H9 (cell line): ENCODE measurements around the gene OR4C45. TPM values are rescaled to one million over a fixed set of nuclear protein-coding genes. Genes with fewer than 3 reads are reported as not detected.

Experiments
- DNase-seq: peaks from one replicate; pipeline ENCODE4 v3.0.0-alpha.2; 2017
- H2AFZ ChIP-seq: one replicate; pipeline ENCODE4 v1.6.1; 2013; ENCODE audit warnings: mild to moderate bottlenecking, low read length, control low read depth, moderate library complexity
- H2AK5ac ChIP-seq: 2 replicates; pipeline ENCODE4 v1.6.1; 2013; ENCODE audit warnings: low read length, control low read depth, mixed read lengths; ENCODE audit not compliant: insufficient read length
- H2BK120ac ChIP-seq: one replicate; pipeline ENCODE4 v1.6.1; 2013; ENCODE audit warnings: low read depth, mild to moderate bottlenecking, low read length, control low read depth, inconsistent platforms; ENCODE audit not compliant: poor library complexity, severe bottlenecking
- H2BK12ac ChIP-seq: 2 replicates; pipeline ENCODE4 v1.6.1; 2013; ENCODE audit warnings: low read length, control low read depth, mixed read lengths, low read depth; ENCODE audit not compliant: insufficient read length
- H2BK15ac ChIP-seq: 2 replicates; pipeline ENCODE4 v1.6.1; 2013; ENCODE audit warnings: low read depth, low read length, control low read depth
- H2BK20ac ChIP-seq: one replicate; pipeline ENCODE4 v1.6.1; 2013; ENCODE audit warnings: low read depth, mild to moderate bottlenecking, low read length, control low read depth, inconsistent platforms; ENCODE audit not compliant: poor library complexity, severe bottlenecking
- H2BK5ac ChIP-seq: 2 replicates; pipeline ENCODE4 v1.6.1; 2013; ENCODE audit warnings: low read length, control low read depth, mixed read lengths; ENCODE audit not compliant: insufficient read length
- H3K14ac ChIP-seq: 2 replicates; pipeline ENCODE4 v1.6.1; 2013; ENCODE audit warnings: low read length, control low read depth; ENCODE audit not compliant: insufficient read depth
- H3K18ac ChIP-seq: 2 replicates; pipeline ENCODE4 v1.6.1; 2013; ENCODE audit warnings: low read depth, mild to moderate bottlenecking, mixed read lengths, low read length, control low read depth; ENCODE audit not compliant: insufficient read length
- H3K23ac ChIP-seq: 2 replicates; pipeline ENCODE4 v1.6.1; 2013; ENCODE audit warnings: low read length, control low read depth, mixed read lengths, low read depth; ENCODE audit not compliant: insufficient read length
- H3K23me2 ChIP-seq: 2 replicates; pipeline ENCODE4 v1.6.1; 2013; ENCODE audit warnings: low read depth, mild to moderate bottlenecking, mixed read lengths, low read length, control low read depth; ENCODE audit not compliant: insufficient read length, poor library complexity, severe bottlenecking
- H3K27ac ChIP-seq: 2 replicates; pipeline ENCODE4 v1.5.1; 2013; ENCODE audit warnings: low read length, control low read depth, mixed read lengths, low read depth; ENCODE audit not compliant: insufficient read length
- H3K27me3 ChIP-seq: 2 replicates; pipeline ENCODE4 v1.6.1; 2013; ENCODE audit warnings: low read length, control low read depth, inconsistent platforms; ENCODE audit not compliant: insufficient read depth
- H3K4ac ChIP-seq: 2 replicates; pipeline ENCODE4 v1.6.1; 2013; ENCODE audit warnings: low read depth, mild to moderate bottlenecking, control low read depth, inconsistent platforms, low read length, moderate library complexity
- H3K4me1 ChIP-seq: 2 replicates; pipeline ENCODE4 v1.6.1; 2013; ENCODE audit warnings: low read length, control low read depth, inconsistent platforms; ENCODE audit not compliant: insufficient read depth
- H3K4me2 ChIP-seq: 2 replicates; pipeline ENCODE4 v1.6.1; 2013; ENCODE audit warnings: low read length, control low read depth, mixed read lengths; ENCODE audit not compliant: insufficient read length, insufficient read depth
- H3K56ac ChIP-seq: 2 replicates; pipeline ENCODE4 v1.6.1; 2013; ENCODE audit warnings: low read depth, mild to moderate bottlenecking, mixed read lengths, low read length, control low read depth; ENCODE audit not compliant: insufficient read length
- H3K79me1 ChIP-seq: 2 replicates; pipeline ENCODE4 v1.6.1; 2013; ENCODE audit warnings: low read depth, mild to moderate bottlenecking, moderate library complexity, low read length, control low read depth, inconsistent platforms; ENCODE audit not compliant: insufficient read depth, poor library complexity, severe bottlenecking
- H3K79me2 ChIP-seq: 2 replicates; pipeline ENCODE4 v1.6.1; 2013; ENCODE audit warnings: low read length, control low read depth, inconsistent platforms; ENCODE audit not compliant: insufficient read depth
- H3K9ac ChIP-seq: 2 replicates; pipeline ENCODE4 v1.6.1; 2013; ENCODE audit warnings: low read length, control low read depth, mixed read lengths; ENCODE audit not compliant: insufficient read length; ENCODE audit errors: extremely low read depth
- H3K9me3 ChIP-seq: one replicate; pipeline ENCODE4 v1.6.1; 2013; ENCODE audit warnings: low read depth, low read length, inconsistent platforms; ENCODE audit not compliant: control insufficient read depth
- H3T11ph ChIP-seq: one replicate; pipeline ENCODE4 v1.6.1; 2013; ENCODE audit warnings: mild to moderate bottlenecking, low read length, control low read depth, inconsistent platforms
- H4K20me1 ChIP-seq: one replicate; pipeline ENCODE4 v1.6.1; 2013; ENCODE audit not compliant: control insufficient read depth, insufficient read length, insufficient read depth
- H4K5ac ChIP-seq: 2 replicates; pipeline ENCODE4 v1.6.1; 2013; ENCODE audit warnings: low read depth, mild to moderate bottlenecking, mixed read lengths, low read length, control low read depth; ENCODE audit not compliant: insufficient read length
- H4K8ac ChIP-seq: replicated peaks from 2 replicates; pipeline ENCODE4 v1.6.1; 2013; ENCODE audit warnings: low read length, control low read depth, mixed read lengths, low read depth; ENCODE audit not compliant: insufficient read length
- H4K91ac ChIP-seq: 2 replicates; pipeline ENCODE4 v1.6.1; 2013; ENCODE audit warnings: low read depth, mild to moderate bottlenecking, moderate library complexity, mixed read lengths, low read length, control low read depth; ENCODE audit not compliant: insufficient read length
- H3K27ac Mint-ChIP-seq, 3 experiments: 2 replicates in 2 of 3; 3 replicates in 1 of 3; pipeline ENCODE4 v1.8.0; 2020 to 2021; ENCODE audit warnings: mixed read lengths in 3 of 3, mild to moderate bottlenecking in 1 of 3, moderate library complexity in 1 of 3
- H3K27me3 Mint-ChIP-seq: 2 replicates; pipeline ENCODE4 v1.8.0; 2021; ENCODE audit warnings: low read depth, mild to moderate bottlenecking, moderate library complexity, mixed read lengths
- H3K36me3 Mint-ChIP-seq, 3 experiments: 2 replicates in 2 of 3; 3 replicates in 1 of 3; pipeline ENCODE4 v1.8.0; 2020 to 2021; ENCODE audit warnings: low read depth in 3 of 3, mixed read lengths in 3 of 3; ENCODE audit not compliant: insufficient read depth in 1 of 3
- H3K4me1 Mint-ChIP-seq, 2 experiments: 2 replicates each; pipeline ENCODE4 v1.8.0; 2020; ENCODE audit warnings: mixed read lengths in 2 of 2
- H3K4me3 Mint-ChIP-seq, 2 experiments: 2 replicates in 1 of 2; 3 replicates in 1 of 2; pipeline ENCODE4 v1.8.0; 2020 to 2021; ENCODE audit warnings: mild to moderate bottlenecking in 2 of 2, mixed read lengths in 2 of 2, moderate library complexity in 1 of 2
- H3K9me3 Mint-ChIP-seq, 2 experiments: 2 replicates in 1 of 2; 3 replicates in 1 of 2; pipeline ENCODE4 v1.8.0; 2020; ENCODE audit warnings: mild to moderate bottlenecking in 2 of 2, mixed read lengths in 2 of 2, moderate library complexity in 1 of 2
- CTCF ChIP-seq: fragments of 200-600 bp; sonication (generic); conservative IDR thresholded peaks from 3 replicates; pipeline ENCODE4 v1.8.0; 2021; ENCODE audit warnings: antibody characterized with exemption, mild to moderate bottlenecking
- WGBS: extraction: QIAGEN DNeasy Blood & Tissue Kit; methylation state at CpG from one replicate; pipeline ENCODE4 v1.1.7; 2013; ENCODE audit warnings: missing lambda C conversion rate, low lambda C conversion rate, mixed read lengths; ENCODE audit not compliant: insufficient read length; ENCODE audit errors: extremely low coverage; 5-methylcytosine and 5-hydroxymethylcytosine counted together
- total RNA-seq: library from RNA; stranded (reverse); gene quantifications from 2 replicates; pipeline ENCODE4 v1.2.1, GENCODE V29; 2021

Gene OR4C45
- total RNA-seq, 1 experiment from 2014 or later: not detected

GRCh38 chr11:50071584-50072225, 39.0 kb downstream of the OR4C45 start:
- no peak overlapping the region for H3K9ac ChIP-seq
- H3K9me3 ChIP-seq: peaks cover 93% of the 10 kb centered on the region
- H2AK5ac ChIP-seq: no peak overlapping the region
- H3K18ac ChIP-seq: no peak overlapping the region
- H4K8ac ChIP-seq: no peak overlapping the region
- H4K20me1 ChIP-seq: no peaks in the 10 kb centered on the region
- Mint-ChIP-seq H3K9me3 (peaks cover 89 to 90% of the 10 kb centered on the region in 2 experiments), H3K27ac (no peak overlapping the region), H3K4me1 (no peaks in the 10 kb centered on the region), H3K36me3 (peaks cover 50 to 66% (median 54%) of the 10 kb centered on the region in 3 experiments), H3K27me3 (peaks cover 17% of the 10 kb centered on the region), H3K4me3 (no peak overlapping the region; a peak in 1 of 5 replicates)
- H3K56ac ChIP-seq: no peak overlapping the region
- H2BK120ac ChIP-seq: no peak overlapping the region
- TF ChIP-seq CTCF: no peak
- H2BK15ac ChIP-seq: no peak overlapping the region
- H4K5ac ChIP-seq: no peak overlapping the region
- H4K91ac ChIP-seq: no peak overlapping the region
- H3K27ac ChIP-seq: no peak overlapping the region
- H2BK12ac ChIP-seq: no peak overlapping the region
- no peak overlapping the region for H3K23ac ChIP-seq
- H3K27me3 ChIP-seq: no peaks in the 10 kb centered on the region
- WGBS: no CpG with 5 or more reads among the region's 9 CpGs
- H3K79me2 ChIP-seq: no peaks in the 10 kb centered on the region
- no peak overlapping the region for H3K4ac ChIP-seq
- no peaks in the 10 kb centered on the region for H3K79me1 ChIP-seq
- DNase-seq: no peak
- no peak overlapping the region for H2BK20ac ChIP-seq
- no peak overlapping the region for H2AFZ ChIP-seq
- no peaks in the 10 kb centered on the region for H3K23me2 ChIP-seq
- no peak overlapping the region for H2BK5ac ChIP-seq
- H3T11ph ChIP-seq: no peak overlapping the region
- H3K14ac ChIP-seq: no peak overlapping the region
- no peak overlapping the region for H3K4me2 ChIP-seq
- no peaks in the 10 kb centered on the region for H3K4me1 ChIP-seq
